ENCODE data around the gene PCDH7. TPM values are rescaled to one million over a fixed set of nuclear protein-coding genes. Genes with fewer than 3 reads are reported as not detected.
A peak's percentile ranks its signal among the peaks of the same experiment; 100 is the strongest.

Gene PCDH7
- total RNA-seq, 1 experiment from 2014 or later: 1.9 TPM

DNA sequence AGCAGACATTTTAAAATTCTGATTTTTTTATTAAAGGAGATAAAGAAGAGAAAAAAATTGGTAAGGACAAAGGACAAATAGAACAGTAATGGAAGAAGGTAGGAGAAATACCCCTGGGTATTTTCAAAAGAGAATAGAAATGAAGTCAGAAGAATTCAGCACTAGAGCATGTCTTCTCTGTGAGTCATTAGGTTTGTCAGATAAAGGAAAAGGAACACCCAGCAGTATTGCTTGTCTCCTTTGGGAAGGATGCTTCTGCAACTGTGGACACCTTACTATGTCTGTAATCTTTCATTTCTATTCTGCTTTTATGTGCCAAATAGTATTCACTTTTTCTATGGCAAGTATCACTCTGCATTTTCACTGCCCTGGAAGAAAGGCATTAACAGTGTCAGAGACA lies 24.0 kb upstream of the PCDH7 start:
- CTCF ChIA-PET: no interaction called here
- Histone ChIP-seq H2AFZ (ENCODE audit: low read length) (no peak overlapping the region), H3K9ac (ENCODE audit: low read length) (no peak overlapping the region), H3K4me3 (ENCODE audit: low read length) (no peak overlapping the region), H3F3A (ENCODE audit: low read length, unreplicated experiment) (no peaks in the 10 kb centered on the region), H3K4me1 (ENCODE audit: insufficient read depth, low read length) (no peaks in the 10 kb centered on the region), H3K27me3 (ENCODE audit: low read length) (no peaks in the 10 kb centered on the region), H3K79me2 (ENCODE audit: low read length) (no peaks in the 10 kb centered on the region), H3K36me3 (ENCODE audit: low read depth, low read length) (no peaks in the 10 kb centered on the region), H3K4me2 (ENCODE audit: low read length) (no peak overlapping the region), H3K9me2 (replicated peaks; ENCODE audit: low read length) (no peaks in the 10 kb centered on the region), H4K20me1 (ENCODE audit: low read length) (no peaks in the 10 kb centered on the region), H3K27ac (ENCODE audit: low read length) (no peak overlapping the region), H3K9me3 (ENCODE audit: low read length) (no peaks in the 10 kb centered on the region)
- no peak for ATAC-seq
- no TSS peak for BruUV-seq (replicated peaks)
- POLR2A ChIA-PET (ENCODE audit: unreplicated experiment): no interaction called here
- intact Hi-C loops (cut with micrococcal nuclease): loop anchor here (5.0 kb wide), 1 partner anchor 314 kb away; no protein-coding TSS in a partner anchor
- no peak for DNase-seq
- no peak for TF ChIP-seq EZH2phosphoT487 (IDR thresholded peaks at IDR 0.05; ENCODE audit: borderline replicate concordance, low read length)
- no peak for TF ChIP-seq EZH2 (IDR thresholded peaks at IDR 0.05; ENCODE audit: low read length, unreplicated experiment)
- TF ChIP-seq, protein P1, sequence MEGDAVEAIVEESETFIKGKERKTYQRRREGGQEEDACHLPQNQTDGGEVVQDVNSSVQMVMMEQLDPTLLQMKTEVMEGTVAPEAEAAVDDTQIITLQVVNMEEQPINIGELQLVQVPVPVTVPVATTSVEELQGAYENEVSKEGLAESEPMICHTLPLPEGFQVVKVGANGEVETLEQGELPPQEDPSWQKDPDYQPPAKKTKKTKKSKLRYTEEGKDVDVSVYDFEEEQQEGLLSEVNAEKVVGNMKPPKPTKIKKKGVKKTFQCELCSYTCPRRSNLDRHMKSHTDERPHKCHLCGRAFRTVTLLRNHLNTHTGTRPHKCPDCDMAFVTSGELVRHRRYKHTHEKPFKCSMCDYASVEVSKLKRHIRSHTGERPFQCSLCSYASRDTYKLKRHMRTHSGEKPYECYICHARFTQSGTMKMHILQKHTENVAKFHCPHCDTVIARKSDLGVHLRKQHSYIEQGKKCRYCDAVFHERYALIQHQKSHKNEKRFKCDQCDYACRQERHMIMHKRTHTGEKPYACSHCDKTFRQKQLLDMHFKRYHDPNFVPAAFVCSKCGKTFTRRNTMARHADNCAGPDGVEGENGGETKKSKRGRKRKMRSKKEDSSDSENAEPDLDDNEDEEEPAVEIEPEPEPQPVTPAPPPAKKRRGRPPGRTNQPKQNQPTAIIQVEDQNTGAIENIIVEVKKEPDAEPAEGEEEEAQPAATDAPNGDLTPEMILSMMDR (conservative IDR thresholded peaks at IDR 0.05; ENCODE audit: low read depth, low read length): no peak

DNA sequence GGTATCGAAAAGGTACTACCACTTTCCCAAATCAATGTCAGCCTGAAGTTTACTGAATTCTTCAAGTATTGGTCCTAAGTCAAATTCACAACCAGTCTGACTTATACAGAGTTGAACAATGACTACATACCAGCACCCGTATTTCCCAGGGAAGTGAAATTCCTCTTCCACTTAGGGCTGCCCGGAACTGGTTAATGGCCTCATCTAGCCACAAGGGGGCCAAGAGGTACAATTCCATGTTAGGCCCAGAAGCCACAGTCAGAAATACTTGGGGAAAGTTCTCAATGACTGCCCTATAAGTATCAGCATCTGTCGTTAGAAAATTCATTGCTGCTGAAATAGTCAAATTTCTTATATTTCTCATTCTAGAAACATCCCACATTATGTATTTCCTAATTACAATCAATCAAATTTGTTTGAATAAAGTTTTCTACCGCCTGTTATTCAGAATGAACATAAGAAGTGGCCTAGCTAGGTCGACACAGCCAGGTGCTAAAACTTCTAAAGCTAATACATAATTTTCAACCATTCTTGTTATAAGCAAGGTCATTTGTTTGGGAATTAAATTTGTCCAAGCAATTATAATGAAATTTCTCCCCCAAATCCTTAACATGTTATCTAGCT lies 5.6 kb upstream of the PCDH7 start:
- H3K9me2 ChIP-seq (replicated peaks; ENCODE audit: low read length): no peaks in the 10 kb centered on the region
- H3F3A ChIP-seq (ENCODE audit: low read length, unreplicated experiment): no peaks in the 10 kb centered on the region
- DNase-seq (peak; percentile 65), ATAC-seq (no peak)
- TF ChIP-seq, protein P1 (conservative IDR thresholded peaks at IDR 0.05; ENCODE audit: low read depth, low read length): peak; percentile 76
- TF ChIP-seq EZH2phosphoT487 (IDR thresholded peaks at IDR 0.05; ENCODE audit: borderline replicate concordance, low read length): no peak
- H3K79me2 ChIP-seq (ENCODE audit: low read length): no peaks in the 10 kb centered on the region
- H3K27ac ChIP-seq (ENCODE audit: low read length): no peak overlapping the region
- H3K9ac ChIP-seq (ENCODE audit: low read length): no peak overlapping the region
- H3K4me3 ChIP-seq (ENCODE audit: low read length): no peak overlapping the region
- ChIA-PET CTCF (no interaction called here), POLR2A (ENCODE audit: unreplicated experiment) (no interaction called here)
- no peaks in the 10 kb centered on the region for H3K27me3 ChIP-seq (ENCODE audit: low read length)
- no TSS peak for BruUV-seq (replicated peaks)
- no peak overlapping the region for H3K4me2 ChIP-seq (ENCODE audit: low read length)
- intact Hi-C loops (cut with micrococcal nuclease): loop anchor here (5.0 to 10.0 kb wide), 7 partner anchors 148 to 1630 kb away; no protein-coding TSS in a partner anchor
- no peak overlapping the region for H2AFZ ChIP-seq (ENCODE audit: low read length)
- peaks cover 5% of the 10 kb centered on the region; the same call in 1 of the 2 replicates for H3K4me1 ChIP-seq (ENCODE audit: insufficient read depth, low read length)
- H4K20me1 ChIP-seq (ENCODE audit: low read length): no peaks in the 10 kb centered on the region
- H3K36me3 ChIP-seq (ENCODE audit: low read depth, low read length): no peaks in the 10 kb centered on the region
- no peaks in the 10 kb centered on the region for H3K9me3 ChIP-seq (ENCODE audit: low read length)

GRCh38 chr4:30716158-30716557 lies 4.0 kb upstream of the PCDH7 start:
- no peak overlapping the region for H3K27ac ChIP-seq (ENCODE audit: low read length)
- peak overlapping the region; percentile 53; the same call in 1 of the 2 replicates for H2AFZ ChIP-seq (ENCODE audit: low read length)
- CTCF ChIA-PET: no interaction called here
- H3K79me2 ChIP-seq (ENCODE audit: low read length): no peaks in the 10 kb centered on the region
- DNase-seq (peak; percentile 51), ATAC-seq (no peak)
- no peaks in the 10 kb centered on the region for H3K9me3 ChIP-seq (ENCODE audit: low read length)
- no peaks in the 10 kb centered on the region for H3F3A ChIP-seq (ENCODE audit: low read length, unreplicated experiment)
- H3K4me3 ChIP-seq (ENCODE audit: low read length): peak overlapping the region; percentile 71
- H3K27me3 ChIP-seq (ENCODE audit: low read length): no peaks in the 10 kb centered on the region
- no peaks in the 10 kb centered on the region for H4K20me1 ChIP-seq (ENCODE audit: low read length)
- peaks cover 5% of the 10 kb centered on the region; the same call in 1 of the 2 replicates for H3K4me1 ChIP-seq (ENCODE audit: insufficient read depth, low read length)
- POLR2A ChIA-PET (ENCODE audit: unreplicated experiment): no interaction called here
- intact Hi-C loops (cut with micrococcal nuclease): loop anchor here (2.0 to 10.0 kb wide), 8 partner anchors 146 to 1629 kb away; no protein-coding TSS in a partner anchor
- no peaks in the 10 kb centered on the region for H3K36me3 ChIP-seq (ENCODE audit: low read depth, low read length)
- no peaks in the 10 kb centered on the region for H3K9me2 ChIP-seq (replicated peaks; ENCODE audit: low read length)
- peak overlapping the region; percentile 84 for H3K4me2 ChIP-seq (ENCODE audit: low read length)
- TF ChIP-seq, protein P1 (conservative IDR thresholded peaks at IDR 0.05; ENCODE audit: low read depth, low read length): peak; percentile 70
- no peak for TF ChIP-seq EZH2 (IDR thresholded peaks at IDR 0.05; ENCODE audit: low read length, unreplicated experiment)
- BruUV-seq (replicated peaks): no TSS peak
- H3K9ac ChIP-seq (ENCODE audit: low read length): no peak overlapping the region

Measured in PC-3 (cell line).